BLaER1 treated with 17β-estradiol and CSF1 and Interleukin-3, amounts not matched to agents 10 nM and 100 nM (cell line): ENCODE data around the gene FRMPD4.

Experiments used
- H3K27ac ChIP-seq, 11 experiments: shearing (Covaris generic); formaldehyde crosslinking; 2 replicates each; pipeline ENCODE4 v1.8.1; 2022
- H3K27me3 ChIP-seq, 11 experiments: shearing (Covaris generic); formaldehyde crosslinking; 2 replicates each; pipeline ENCODE4 v1.8.1; 2022
- H3K36me3 ChIP-seq, 11 experiments: shearing (Covaris generic); formaldehyde crosslinking; 2 replicates each; pipeline ENCODE4 v1.8.1; 2022
- H3K4me1 ChIP-seq, 10 experiments: shearing (Covaris generic); formaldehyde crosslinking; 2 replicates each; pipeline ENCODE4 v1.8.1; 2022
- H3K4me2 ChIP-seq, 11 experiments: shearing (Covaris generic); formaldehyde crosslinking; 2 replicates each; pipeline ENCODE4 v1.8.1; 2022
- H3K4me3 ChIP-seq, 10 experiments: shearing (Covaris generic); formaldehyde crosslinking; 2 replicates each; pipeline ENCODE4 v1.8.1; 2022
- H3K9ac ChIP-seq, 11 experiments: shearing (Covaris generic); formaldehyde crosslinking; 2 replicates each; pipeline ENCODE4 v1.8.1; 2022
- H3K9me3 ChIP-seq, 11 experiments: shearing (Covaris generic); formaldehyde crosslinking; replicated peaks in 1 of 11; 2 replicates each; pipeline ENCODE4 v1.8.1; 2022
- H4K20me1 ChIP-seq, 11 experiments: shearing (Covaris generic); formaldehyde crosslinking; 2 replicates each; pipeline ENCODE4 v1.8.1; 2022
- Cebpa-rat ChIP-seq, 11 experiments: shearing (Covaris generic); IDR thresholded peaks; 2 replicates each; pipeline ENCODE4 v1.8.1; 2022

Gene FRMPD4

DNA sequence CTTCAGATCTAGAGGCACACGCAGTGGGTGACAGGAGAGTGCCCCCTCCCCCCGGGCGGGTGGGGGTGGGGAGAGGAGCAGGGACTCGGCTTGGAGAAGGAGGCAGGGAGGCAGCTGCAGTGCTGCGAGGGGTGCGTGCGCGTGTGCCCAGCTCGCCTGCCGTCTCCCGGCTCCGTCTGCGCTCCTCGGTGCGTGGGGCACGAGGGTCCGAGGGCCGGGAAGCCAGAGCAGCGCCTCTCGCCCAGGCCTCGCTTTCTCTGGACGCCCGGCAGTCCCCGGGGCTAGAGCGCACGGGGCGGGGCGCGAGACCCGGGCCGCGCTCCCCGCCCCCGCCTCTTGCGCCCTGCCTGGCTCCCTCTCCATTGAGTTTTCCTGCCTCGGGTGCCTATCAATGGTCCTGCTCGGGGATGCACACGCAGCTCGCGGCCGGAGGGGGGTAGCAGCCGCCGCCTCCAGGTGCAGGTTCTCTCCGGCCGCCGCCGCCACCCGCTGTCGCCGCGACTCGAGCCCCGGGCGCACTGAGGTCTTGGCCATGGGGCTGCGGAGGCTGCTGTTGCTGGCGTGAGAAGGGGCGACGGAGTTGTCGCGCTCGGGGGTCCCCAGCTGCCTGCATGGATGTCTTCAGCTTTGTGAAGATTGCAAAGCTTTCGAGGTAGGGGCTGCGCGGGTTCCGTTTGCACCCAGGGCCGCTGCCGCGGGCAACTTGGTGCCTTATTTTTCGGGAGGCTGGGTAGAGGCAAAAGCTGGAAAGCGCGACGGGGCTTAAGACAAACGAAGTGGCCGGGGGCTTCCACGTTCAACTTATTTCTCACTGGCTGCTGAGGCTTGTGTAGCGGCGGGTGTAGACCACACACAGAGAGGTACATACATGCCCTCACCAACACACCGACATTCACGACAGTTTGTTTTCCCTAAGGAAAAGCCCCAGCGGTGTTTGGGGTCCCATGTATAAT, at the start of gene FRMPD4:
Gene FRMPD4, plus strand, starts transcription at position 113 of the 953 bp plus-strand sequence. Its CDS starts 499 bp downstream, at position 612.
- Histone ChIP-seq H3K4me2 (no peak within 1 kb of the TSS), H3K4me1 (no peaks in the 10 kb centered on the region), H3K27ac (no peak within 1 kb of the TSS), H3K27me3 (peaks cover 80 to 100% (median 95%) of the 10 kb centered on the region in 11 experiments), H3K36me3 (no peaks in the 10 kb centered on the region), H4K20me1 (no peaks in the 10 kb centered on the region; a peak in 1 of 22 replicates), H3K4me3 (no peak within 1 kb of the TSS), H3K9me3 (peaks cover 0 to 16% (median 9%) of the 10 kb centered on the region in 11 experiments; a peak in 16 of 22 replicates), H3K9ac (no peak within 1 kb of the TSS)
- no peak for TF ChIP-seq Cebpa-rat (IDR thresholded peaks at IDR 0.05)

- Histone ChIP-seq H3K4me1 (peaks cover 0 to 12% (median 4%) of the 10 kb centered on the region in 10 experiments; a peak in 8 of 20 replicates), H3K27ac (no peak overlapping the region), H3K9ac (no peak overlapping the region), H3K27me3 (peaks cover 82 to 98% (median 96%) of the 10 kb centered on the region in 11 experiments), H3K36me3 (no peaks in the 10 kb centered on the region), H3K4me3 (no peak overlapping the region), H4K20me1 (no peaks in the 10 kb centered on the region), H3K4me2 (no peak overlapping the region), H3K9me3 (peaks cover 0 to 16% (median 0%) of the 10 kb centered on the region in 11 experiments; a peak in 3 of 22 replicates)
- TF ChIP-seq Cebpa-rat (IDR thresholded peaks at IDR 0.05): no peak
Measured at GRCh38 chrX:12089740-12090139, 48.5 kb upstream of the FRMPD4 start.

DNA sequence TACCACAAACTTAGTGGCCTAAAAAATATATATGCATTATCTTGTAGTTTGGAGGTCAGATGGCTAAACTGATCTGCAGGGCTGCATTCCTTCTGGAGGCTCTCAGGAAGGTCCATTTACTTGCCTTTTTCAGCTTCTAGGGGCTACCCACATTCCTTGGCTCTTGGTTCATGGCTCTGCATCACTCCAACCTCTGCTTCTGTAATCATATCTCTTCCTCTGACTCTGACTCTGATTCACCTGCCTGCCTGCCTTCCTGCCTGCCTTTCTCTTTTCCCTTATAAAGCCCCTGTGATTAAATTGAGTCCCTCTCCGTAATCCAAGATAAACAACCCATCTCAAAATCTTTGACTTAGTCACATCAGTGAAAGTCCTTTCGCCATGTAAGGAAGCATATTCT, 25.0 kb upstream of the FRMPD4 start:
- Histone ChIP-seq H4K20me1 (peaks cover 0 to under 1% (median 0%) of the 10 kb centered on the region in 11 experiments; a peak in 3 of 22 replicates), H3K4me2 (no peak overlapping the region), H3K4me1 (no peaks in the 10 kb centered on the region), H3K9ac (no peak overlapping the region), H3K36me3 (no peaks in the 10 kb centered on the region), H3K27me3 (peaks cover 41 to 68% (median 50%) of the 10 kb centered on the region in 11 experiments), H3K4me3 (no peak overlapping the region), H3K9me3 (peaks cover 0 to 5% (median 0%) of the 10 kb centered on the region in 11 experiments; a peak in 1 of 22 replicates), H3K27ac (no peak overlapping the region)
- TF ChIP-seq Cebpa-rat (IDR thresholded peaks at IDR 0.05): no peak

GRCh38 chrX:12115377-12115776, 22.9 kb upstream of the FRMPD4 start:
- H3K4me1 ChIP-seq: no peaks in the 10 kb centered on the region
- peaks cover 0 to 5% (median 0%) of the 10 kb centered on the region in 11 experiments; a peak in 1 of 22 replicates for H3K9me3 ChIP-seq
- H3K27ac ChIP-seq: no peak overlapping the region
- TF ChIP-seq Cebpa-rat (IDR thresholded peaks at IDR 0.05): no peak
- H3K27me3 ChIP-seq: peaks cover 59 to 78% (median 68%) of the 10 kb centered on the region in 11 experiments
- no peak overlapping the region for H3K4me2 ChIP-seq
- H3K9ac ChIP-seq: no peak overlapping the region
- H3K4me3 ChIP-seq: no peak overlapping the region
- H4K20me1 ChIP-seq: peaks cover 0 to 3% (median 0%) of the 10 kb centered on the region in 11 experiments; a peak in 3 of 22 replicates
- H3K36me3 ChIP-seq: no peaks in the 10 kb centered on the region

GRCh38 chrX:12118134-12118533, 20.1 kb upstream of the FRMPD4 start:
- H3K4me2 ChIP-seq: no peak overlapping the region
- no peak overlapping the region for H3K4me3 ChIP-seq
- H3K27me3 ChIP-seq: peaks cover 71 to 94% (median 85%) of the 10 kb centered on the region in 11 experiments
- peaks cover 0 to 3% (median 0%) of the 10 kb centered on the region in 11 experiments; a peak in 3 of 22 replicates for H4K20me1 ChIP-seq
- H3K36me3 ChIP-seq: no peaks in the 10 kb centered on the region
- no peaks in the 10 kb centered on the region for H3K4me1 ChIP-seq
- TF ChIP-seq Cebpa-rat (IDR thresholded peaks at IDR 0.05): no peak
- H3K27ac ChIP-seq: no peak overlapping the region
- no peaks in the 10 kb centered on the region; a peak in 1 of 22 replicates for H3K9me3 ChIP-seq
- no peak overlapping the region for H3K9ac ChIP-seq

DNA sequence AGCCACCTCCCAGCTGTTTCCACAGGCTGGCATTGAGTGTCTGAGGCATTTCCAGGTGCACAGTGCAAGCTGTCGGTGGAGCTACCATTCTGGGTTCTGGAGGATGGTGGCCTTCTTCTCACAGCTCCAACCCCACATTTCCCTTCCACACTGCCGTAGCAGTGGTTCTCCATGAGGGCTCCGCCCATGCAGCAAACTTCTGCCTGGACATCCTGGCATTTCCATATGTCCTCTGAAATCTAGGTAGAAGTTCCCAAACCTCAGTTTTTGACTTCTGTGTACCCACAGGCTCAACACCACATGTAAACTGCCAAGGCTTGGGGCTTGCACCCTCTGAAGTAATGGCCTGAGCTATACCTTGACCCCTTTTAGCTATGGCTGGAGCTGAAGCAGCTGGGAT, 10.3 kb upstream of the FRMPD4 start:
- Histone ChIP-seq H3K9me3 (peaks cover 49 to 75% (median 53%) of the 10 kb centered on the region in 11 experiments), H3K9ac (no peak overlapping the region), H3K4me2 (no peak overlapping the region), H3K4me1 (no peaks in the 10 kb centered on the region), H3K36me3 (no peaks in the 10 kb centered on the region), H3K4me3 (peak overlapping the region in 5 of 10 experiments; percentile 2 to 33 (median 18); a peak in 2 of 20 replicates), H3K27me3 (peaks cover 44 to 92% (median 75%) of the 10 kb centered on the region in 11 experiments), H3K27ac (no peak overlapping the region), H4K20me1 (no peaks in the 10 kb centered on the region)
- TF ChIP-seq Cebpa-rat (IDR thresholded peaks at IDR 0.05): no peak

- Histone ChIP-seq H3K4me2 (no peak overlapping the region), H3K4me1 (no peaks in the 10 kb centered on the region), H3K4me3 (no peak overlapping the region), H3K9ac (no peak overlapping the region), H4K20me1 (no peaks in the 10 kb centered on the region; a peak in 1 of 22 replicates), H3K36me3 (no peaks in the 10 kb centered on the region), H3K9me3 (peaks cover 0 to 16% (median 9%) of the 10 kb centered on the region in 11 experiments; a peak in 16 of 22 replicates), H3K27ac (no peak overlapping the region), H3K27me3 (peaks cover 79 to 100% (median 93%) of the 10 kb centered on the region in 11 experiments)
- TF ChIP-seq Cebpa-rat (IDR thresholded peaks at IDR 0.05): no peak
Measured at GRCh38 chrX:12137951-12138360, 317 bp upstream of the FRMPD4 start.

DNA sequence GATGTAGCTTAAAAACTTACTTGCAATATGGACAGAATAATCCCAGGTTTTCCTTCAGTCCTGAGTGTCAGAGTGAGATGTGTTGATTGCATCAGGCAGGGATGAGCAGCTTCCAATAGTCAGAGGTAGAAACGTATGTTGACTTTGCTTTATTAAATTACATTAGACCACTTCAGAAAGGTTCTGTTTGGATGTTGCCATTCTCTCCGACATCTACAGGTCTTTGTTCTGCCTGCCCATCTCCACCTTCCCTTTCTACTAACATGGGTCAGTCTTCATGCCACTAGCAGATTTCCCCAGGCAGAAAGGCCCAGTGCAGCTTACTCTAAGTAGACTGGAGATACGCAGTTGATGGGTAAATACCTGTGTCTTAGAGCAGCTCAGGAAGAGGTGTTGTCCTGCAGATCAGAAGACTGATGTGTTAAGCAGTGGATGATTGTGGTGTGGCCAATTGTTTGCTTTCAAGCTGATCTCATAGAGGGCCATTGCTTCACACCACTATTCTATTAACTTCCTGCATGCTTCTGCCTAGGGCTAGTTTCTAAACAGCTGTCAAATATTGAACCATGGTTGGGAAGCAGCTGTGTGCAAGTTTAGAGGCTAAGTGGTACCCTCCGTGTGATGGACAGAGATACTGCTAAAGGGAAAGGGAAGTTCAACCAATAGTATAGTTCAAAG, 1.8 kb downstream of the FRMPD4 start:
- H3K4me1 ChIP-seq: no peaks in the 10 kb centered on the region
- H3K27ac ChIP-seq: no peak overlapping the region
- H3K4me2 ChIP-seq: no peak overlapping the region
- no peak for TF ChIP-seq Cebpa-rat (IDR thresholded peaks at IDR 0.05)
- peaks cover 68 to 94% (median 86%) of the 10 kb centered on the region in 11 experiments for H3K27me3 ChIP-seq
- no peak overlapping the region for H3K4me3 ChIP-seq
- H3K36me3 ChIP-seq: no peaks in the 10 kb centered on the region
- H3K9ac ChIP-seq: no peak overlapping the region
- H4K20me1 ChIP-seq: no peaks in the 10 kb centered on the region; a peak in 1 of 22 replicates
- peaks cover 0 to 16% (median 9%) of the 10 kb centered on the region in 11 experiments; a peak in 16 of 22 replicates for H3K9me3 ChIP-seq

DNA sequence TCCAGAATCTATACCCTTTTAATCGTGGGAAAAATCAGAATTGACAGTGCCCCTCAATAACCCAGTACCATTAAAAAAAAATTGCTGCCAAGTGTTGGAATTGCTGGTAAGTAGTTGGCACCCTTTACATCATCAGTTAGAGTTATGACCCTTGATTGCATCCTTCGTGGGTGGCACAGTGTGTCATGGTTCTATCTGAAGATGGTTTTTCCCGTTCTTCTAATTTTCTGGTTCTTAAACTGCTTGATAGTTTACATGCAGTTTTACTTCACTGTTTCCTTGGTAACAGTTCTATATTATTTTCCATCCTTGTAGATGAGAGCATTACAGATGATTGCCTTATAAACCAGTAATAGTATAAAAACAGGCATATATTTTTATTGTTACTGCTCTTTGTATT, 3.2 kb downstream of the FRMPD4 start:
- H4K20me1 ChIP-seq: no peaks in the 10 kb centered on the region; a peak in 1 of 22 replicates
- no peak overlapping the region for H3K4me3 ChIP-seq
- no peak overlapping the region for H3K4me2 ChIP-seq
- TF ChIP-seq Cebpa-rat (IDR thresholded peaks at IDR 0.05): no peak
- H3K27me3 ChIP-seq: peaks cover 68 to 94% (median 86%) of the 10 kb centered on the region in 11 experiments
- H3K4me1 ChIP-seq: no peaks in the 10 kb centered on the region
- H3K9ac ChIP-seq: no peak overlapping the region
- H3K36me3 ChIP-seq: no peaks in the 10 kb centered on the region
- no peak overlapping the region for H3K27ac ChIP-seq
- peaks cover 0 to 16% (median 9%) of the 10 kb centered on the region in 11 experiments; a peak in 16 of 22 replicates for H3K9me3 ChIP-seq
